Activated CD4-positive, alpha-beta T cell treated with anti-CD3 and anti-CD28 coated beads, Interleukin-10, Interleukin-2, amounts not matched to agents 100 ng/mL and 50 ng/mL, durations not matched to agents 16 hours and 8 hours (primary cell): ENCODE data around the gene DENND6B.

ENCODE experiments used
- DNase-seq: peaks from one replicate; pipeline ENCODE4 v3.0.0-alpha.2; 2020

Gene DENND6B

DNA sequence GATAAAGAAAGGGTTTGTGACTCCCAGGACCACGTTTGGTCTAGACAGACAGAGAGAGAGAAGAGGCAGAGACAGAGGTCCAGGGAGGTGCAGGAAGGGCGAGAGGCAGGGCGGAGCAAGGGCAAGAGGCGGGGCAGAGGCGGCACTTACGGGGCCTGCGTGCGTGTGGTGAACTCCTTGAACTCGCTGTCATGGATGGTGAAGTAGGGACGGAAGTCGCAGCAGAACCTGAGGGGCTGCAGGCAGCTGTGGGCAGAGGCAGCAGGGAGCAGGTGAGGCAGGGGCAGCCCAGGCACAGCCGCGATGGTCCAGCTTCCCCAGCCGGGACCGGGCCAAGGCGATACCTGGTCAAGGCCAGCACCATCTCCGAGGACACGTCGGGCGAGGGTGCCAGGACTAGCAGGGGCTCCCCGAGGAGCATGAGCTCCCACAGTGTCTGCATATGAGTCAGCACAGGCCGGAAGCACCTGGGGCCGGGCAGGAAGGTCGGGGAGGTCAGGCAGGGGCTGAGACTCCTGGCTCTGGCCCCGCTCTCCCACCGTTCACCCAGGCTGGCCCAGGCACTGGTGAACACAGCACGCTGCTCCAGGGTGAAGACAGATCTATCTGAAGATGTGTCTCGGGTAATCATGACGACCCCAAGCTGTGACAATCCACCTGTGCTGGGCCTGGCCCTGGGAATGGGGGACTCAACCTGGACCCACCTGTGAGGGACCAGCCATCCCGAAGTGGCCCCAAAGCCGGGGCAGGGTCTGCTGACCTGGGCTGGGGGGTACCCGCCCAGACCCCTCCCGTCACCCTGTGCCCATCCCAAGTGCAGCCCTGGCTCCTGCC lies 12.1 kb downstream of the DENND6B start:
- peak; percentile 82 for DNase-seq

DNA sequence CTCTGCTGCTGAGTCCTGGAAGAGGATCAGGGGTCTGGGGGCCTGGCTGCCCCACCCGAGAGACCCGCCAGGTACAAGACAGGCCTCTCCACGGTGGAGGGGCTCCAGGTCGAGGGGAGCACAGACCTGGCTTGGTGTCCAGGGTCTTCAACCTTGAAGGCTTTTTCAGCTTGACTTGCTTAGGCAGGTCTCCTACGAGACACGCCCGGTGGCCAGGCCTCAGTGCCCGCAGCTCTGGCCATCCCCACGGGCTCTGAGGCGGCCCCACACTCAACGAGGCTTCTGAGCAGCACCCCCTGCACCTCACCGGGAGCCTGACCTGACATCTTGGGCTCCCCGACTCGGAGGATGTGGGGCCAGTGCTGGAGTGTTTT lies 12.7 kb downstream of the DENND6B start:
- no peak for DNase-seq

DNA sequence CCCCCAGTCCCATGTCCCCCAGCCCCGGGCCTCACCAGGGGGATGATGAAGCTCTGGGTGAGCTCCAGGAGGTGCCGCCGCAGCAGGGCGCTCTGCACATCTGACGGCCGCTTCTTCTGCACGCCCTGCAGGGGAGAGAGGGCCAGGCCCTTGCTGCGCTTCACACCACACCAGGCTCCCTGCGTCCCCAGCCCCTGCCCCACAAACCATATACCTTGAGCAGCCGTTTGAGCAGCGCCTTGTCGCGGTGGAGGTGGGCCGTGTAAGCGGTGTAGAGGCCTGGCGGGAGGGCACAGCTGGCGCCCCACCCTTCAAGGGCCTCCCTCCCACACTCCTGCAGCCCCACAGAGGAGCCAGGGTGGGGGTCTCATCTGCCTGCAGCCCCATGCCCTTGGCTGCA lies 13.2 kb downstream of the DENND6B start:
- no peak for DNase-seq

DNA sequence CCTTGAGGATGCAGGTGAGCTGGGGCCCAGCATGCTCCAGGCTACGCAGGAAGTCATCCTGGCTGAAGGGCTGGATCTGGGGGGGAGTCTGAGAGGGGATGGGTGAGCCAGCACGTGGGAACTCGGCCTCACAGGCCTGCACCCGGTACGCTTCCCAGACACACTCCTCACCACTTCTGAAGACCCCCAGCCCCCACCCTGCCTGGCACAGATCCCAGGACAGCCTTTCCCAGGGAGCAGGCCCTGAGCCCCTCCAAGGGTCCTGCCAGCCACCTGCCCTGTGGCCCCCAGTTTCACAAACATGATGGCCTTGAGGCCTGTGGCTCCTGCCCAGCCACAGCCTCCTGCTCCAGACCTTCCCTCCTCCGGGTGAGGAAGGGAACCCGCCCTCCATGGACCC lies 13.8 kb downstream of the DENND6B start:
- DNase-seq = no peak

DNA sequence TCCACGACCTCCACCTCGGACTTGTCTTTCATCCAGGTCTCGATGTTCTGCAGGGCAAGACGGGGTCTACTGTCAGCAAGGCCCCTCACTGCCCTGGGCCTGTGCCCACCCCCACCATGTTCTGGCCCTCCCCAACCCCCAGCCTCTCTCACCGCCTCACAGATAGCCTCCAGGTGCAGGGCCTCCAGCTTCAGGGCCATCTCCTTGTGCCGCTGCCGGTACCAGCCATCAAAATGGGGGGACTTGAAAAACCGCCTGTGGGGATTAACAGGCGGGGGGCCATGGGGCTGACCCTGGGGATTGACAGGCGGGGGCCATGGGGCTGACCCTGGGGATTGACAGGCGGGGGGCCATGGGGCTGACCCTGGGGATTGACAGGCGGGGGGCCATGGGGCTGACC lies 14.4 kb downstream of the DENND6B start:
- no peak for DNase-seq

DNA sequence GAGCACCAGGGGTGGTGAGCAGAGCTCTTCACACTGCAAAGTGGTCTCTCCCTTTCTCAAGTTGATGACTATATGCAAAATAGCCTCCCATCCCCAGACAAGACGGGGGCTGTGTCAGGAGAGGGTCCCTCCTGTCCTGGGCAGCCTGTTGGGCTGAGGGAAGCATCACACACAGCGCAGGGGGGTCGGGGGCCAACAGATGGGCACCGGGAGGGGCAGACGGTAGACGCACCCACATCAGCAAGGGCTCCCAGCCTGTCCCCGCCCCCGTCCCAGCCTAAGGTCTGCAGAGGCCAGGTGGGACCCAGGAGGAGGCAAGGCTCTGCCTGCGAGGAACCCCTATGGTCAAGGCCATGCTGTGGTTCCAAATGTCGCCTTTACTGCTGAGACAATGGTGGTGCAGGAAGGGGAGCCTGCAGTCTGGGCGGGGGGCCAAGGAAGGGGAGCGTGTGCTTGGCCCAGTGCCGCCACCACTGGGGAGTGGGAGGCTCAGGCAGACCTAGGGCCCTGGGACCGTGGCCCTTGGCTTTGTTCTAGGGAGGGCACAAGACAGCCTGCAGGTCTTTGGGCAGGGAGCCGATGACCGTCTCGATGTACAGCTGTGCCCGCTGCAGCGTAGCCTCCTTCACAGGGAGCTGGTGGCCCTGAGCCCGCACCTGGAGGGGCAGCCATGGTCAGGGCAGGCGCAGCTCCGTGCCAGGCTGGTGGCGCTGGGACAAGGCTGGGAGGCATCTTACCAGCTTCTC lies 15.0 kb downstream of the DENND6B start:
- DNase-seq = no peak

DNA sequence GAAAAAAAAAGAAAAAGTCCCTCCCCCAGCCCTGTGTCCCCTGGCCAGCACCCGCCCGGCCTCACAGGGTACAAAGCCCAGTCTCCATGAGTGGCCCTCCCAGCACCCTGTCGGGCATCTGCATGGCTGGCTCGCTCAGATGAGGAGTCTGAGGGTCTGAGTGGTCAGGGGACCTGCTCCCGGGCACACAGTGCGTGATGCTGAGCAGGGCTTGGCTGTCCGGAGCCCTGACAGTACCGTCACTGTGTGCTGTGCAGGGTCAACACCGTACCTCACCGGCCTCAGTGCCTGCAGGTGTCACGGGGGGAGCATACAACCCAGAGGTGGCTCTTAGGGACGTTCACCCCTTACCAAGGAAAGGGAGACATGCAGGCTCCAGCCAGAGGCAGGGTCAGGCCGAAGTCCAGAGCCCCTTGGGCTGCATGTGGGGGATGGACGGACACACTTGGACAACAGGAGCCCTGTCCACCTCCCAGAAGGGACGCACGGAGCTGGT lies 15.8 kb downstream of the DENND6B start:
- DNase-seq = no peak

DNA sequence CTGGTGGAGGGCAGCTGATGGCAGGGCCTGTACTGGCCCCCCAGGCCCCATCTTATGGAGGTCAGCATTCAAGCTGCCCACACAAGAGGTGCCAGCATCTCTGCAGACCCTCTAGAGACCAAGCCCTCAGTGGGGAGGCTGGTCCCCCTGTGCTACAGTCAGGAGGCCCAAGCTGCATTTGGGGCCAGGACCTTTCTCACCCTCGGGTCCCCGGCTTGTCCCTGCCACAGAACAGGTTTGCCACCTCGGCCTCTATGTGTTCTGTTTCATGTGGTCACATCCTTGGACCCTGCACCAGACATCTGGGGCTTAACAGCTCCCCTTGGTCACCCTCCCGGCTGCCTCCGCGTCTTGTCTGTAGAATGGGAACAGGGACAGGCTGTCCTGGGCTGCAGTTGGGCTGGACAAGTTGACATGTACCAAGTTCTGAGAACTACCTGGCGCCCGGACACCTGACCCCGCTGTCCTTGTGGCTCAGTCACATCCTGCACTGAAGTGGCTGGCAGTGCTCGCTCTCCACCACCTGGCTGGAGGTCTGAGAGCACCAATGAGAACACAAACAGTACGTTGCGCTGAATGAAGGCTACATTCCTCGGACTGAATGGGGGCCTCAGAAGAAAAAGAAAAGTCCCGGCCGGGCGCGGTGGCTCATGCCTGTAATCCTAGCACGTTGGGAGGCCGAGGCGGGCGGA lies 16.6 kb downstream of the DENND6B start:
- no peak for DNase-seq

DNA sequence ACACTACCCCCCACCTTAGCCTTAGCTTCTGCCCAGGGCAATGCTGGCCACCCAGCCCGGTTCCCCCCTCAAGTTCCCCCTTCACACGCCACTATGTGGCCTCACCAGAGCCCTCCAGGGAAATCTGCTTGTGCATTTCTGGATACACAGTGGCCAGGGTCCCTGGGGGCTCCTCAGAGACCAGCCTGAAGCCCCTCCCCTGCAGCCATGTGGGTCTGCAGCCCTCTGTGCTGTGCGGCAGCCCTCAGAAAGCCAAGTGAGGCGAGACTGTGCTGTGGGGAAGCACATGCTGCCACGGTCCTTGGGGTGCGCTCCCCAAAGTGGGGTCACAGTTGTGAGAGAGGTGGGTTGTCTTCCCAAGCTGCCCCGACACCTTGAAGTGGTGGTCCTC lies 17.2 kb downstream of the DENND6B start:
- no peak for DNase-seq

DNA sequence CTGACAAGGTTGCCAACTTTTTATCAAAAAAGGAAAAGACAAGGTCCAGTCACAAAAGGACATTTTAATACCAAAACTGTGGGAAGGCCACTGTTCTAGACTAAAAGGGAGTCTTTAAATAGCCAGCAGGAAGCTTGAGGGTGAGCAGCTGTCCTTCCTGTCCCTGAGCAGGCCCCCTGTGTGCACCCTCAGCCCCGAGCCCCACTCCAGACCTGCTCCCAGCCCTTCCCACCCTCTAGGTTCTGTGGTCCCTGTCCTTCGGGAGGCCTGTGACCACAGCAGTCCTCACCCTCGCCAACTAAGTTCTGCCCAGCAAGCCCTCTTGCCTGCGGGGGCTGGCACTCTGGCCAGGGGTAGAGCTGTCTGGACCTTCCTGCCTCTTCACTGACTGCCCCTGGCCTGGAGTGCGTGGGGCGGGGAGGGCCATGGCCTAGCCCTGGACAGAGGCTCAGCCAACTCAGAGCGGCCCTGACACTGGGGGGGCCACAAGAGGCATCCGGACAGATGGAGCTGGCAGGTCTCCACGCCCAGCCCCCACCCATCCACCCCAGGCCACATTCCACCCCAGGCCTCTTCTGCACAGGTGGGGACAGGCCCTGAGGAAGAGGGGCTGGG lies 17.7 kb downstream of the DENND6B start:
- no peak for DNase-seq

DNA sequence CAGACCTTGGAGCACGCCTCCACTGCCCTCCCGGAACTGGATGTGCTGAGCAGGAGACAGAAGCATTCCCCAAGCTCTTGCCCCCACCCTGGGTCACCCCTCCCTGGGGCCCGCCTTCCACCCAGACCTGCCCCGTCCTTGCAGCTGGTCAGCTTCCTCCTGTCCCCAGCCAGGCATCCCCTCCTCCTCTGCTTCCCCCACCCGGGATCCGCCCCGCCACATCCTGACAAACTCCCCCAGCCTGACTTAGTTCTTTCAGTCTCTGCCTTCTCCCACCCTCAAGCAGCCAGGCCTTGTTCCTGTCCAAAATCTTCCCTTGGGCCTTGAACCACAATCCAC lies 18.2 kb downstream of the DENND6B start:
- DNase-seq = no peak

DNA sequence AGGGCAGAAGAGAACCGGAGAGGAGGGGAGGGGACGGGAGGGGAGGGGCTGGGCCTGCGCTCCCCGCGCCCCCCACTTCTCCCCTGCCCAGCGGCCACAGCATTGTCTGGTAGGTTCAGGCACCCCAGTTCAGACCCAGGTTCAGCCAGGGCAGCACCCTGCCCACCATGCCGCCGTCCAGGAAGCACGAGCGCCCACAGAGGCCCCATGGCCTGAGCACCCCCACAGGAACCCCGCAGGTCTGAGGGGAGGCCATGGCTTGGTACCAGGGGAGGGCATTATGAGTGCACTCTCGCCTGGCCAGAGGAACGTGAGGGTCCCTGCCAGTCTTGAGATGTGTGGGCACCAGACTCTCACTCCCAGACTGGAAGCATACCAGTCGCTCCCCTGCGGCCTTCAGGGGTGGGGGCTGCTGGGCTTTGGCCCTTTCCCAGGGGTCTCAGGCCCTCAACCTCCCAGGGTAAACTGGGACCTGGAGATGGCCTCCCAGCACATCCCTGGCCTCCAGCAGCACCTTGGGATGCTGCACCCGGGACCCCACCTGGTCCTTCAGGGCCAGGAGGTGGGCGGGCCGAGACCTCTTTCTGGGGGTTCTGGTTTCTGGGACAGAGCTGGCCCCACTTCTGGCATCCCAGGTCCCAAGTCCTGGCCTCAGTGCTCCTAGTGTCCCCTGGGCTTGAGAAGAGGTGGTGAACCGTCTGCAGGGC lies 18.8 kb downstream of the DENND6B start:
- DNase-seq = no peak

DNA sequence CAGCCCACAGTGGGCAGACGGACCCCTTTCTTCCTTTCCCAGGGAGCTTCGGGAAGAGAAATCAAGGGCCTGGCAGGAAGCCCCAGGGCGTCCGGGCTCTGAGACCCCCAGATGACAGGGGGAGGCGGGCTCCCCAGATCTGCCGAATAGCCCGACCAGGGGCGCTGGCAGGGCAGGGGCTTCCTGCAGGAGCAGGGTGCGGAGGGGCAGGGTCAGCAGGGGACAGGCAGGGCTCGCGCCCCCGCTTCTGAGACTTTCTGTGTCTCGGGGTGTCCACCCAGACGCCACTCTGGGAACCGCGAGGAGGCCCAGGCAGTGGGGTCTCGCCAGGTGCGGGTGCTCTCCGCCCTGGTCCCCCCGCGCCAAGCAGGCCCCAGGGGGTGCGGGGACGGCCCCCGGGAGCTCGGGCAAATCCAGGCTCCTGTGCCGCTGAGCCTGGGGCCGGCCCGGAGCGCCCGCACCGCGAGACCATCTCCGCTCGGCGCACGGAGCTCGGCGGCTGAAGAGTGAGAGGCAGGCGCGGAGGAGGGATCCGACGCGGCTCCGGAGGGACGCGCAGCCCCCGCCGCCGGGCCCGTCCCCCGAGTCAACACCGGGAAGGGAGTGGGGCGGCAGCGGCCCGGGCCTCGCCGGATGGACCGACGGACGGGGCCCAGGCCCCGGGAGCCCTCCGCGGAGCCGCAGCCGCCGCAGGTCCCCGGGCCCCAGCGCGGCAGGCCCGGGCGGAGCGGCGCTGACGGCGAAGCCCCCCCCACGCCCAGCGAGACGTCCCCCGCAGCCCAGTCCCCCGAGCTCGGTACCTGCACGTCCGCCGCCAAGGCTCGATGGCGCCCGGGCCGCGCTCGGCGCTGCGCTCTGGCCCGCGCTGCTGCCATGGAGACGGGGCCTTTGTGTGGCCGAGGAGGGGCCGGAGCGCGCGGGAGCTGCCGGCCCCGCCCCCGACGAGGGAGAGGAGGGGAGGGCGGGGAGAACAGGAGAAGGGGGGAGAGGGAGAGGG lies 19.8 kb downstream of the DENND6B start, which contains the start of gene PLXNB2:
Gene PLXNB2, minus strand, starts transcription at position 894 of the 997 bp plus-strand sequence. CDS start 17,062 bp downstream, outside the sequence.
- peak; percentile 51 for DNase-seq

DNA sequence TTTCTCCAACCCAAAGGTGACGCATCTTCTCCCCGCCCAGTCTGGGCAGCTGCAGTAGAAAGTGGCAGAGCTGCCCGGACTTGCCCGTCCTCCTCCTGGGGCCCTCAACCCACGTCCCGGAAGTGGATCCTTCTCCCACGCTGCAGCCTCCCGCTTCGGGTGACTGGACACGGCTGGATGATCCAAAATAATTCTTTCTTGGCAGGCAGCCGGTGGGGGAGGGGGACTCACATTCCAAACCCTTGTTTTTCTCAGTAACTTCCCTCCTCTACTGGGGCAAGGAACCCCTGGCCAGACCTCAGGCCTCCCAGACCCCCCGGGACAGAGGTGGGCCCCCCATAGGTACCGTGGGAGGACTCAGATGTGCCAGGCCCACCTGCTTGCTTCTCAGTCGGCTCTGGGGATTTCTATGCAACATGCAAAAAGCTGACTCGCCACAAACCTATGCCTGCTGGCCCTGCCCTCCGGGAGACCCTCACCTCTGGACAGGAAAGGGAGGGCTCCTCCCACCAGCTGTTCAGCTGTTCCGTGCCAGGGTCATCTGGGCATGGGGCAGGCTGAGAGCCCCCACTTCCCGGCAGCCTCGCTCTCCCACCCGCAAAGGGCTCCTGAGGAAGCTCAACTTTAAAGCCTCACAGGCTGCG lies 20.8 kb downstream of the DENND6B start:
- peak; percentile 22 for DNase-seq

DNA sequence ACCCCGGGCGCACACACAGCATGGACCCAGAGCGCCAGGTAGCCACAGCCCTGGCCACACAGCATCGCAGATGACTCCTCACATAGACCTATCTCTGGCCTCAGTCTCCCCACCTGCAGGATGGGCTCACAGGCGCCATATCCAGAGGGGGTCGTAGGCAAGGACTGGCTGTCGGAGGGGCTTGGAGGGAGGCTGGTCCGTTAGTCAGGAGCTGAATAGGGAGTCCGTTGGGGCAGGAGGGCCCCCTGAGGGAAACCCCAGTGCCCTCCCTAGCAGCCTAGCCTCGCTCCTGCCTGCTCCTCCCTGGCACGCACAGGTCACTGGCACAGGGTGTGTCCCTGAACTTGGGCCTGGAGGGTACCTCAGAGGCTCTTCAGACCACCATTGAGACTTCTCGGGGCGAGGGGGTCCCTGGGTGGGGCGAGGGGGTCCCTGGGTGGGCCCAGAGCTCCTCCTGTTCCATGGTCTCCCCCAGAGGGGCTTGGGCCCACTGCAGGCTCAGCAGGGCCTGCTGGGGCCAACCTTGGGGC lies 21.4 kb downstream of the DENND6B start:
- DNase-seq = no peak

DNA sequence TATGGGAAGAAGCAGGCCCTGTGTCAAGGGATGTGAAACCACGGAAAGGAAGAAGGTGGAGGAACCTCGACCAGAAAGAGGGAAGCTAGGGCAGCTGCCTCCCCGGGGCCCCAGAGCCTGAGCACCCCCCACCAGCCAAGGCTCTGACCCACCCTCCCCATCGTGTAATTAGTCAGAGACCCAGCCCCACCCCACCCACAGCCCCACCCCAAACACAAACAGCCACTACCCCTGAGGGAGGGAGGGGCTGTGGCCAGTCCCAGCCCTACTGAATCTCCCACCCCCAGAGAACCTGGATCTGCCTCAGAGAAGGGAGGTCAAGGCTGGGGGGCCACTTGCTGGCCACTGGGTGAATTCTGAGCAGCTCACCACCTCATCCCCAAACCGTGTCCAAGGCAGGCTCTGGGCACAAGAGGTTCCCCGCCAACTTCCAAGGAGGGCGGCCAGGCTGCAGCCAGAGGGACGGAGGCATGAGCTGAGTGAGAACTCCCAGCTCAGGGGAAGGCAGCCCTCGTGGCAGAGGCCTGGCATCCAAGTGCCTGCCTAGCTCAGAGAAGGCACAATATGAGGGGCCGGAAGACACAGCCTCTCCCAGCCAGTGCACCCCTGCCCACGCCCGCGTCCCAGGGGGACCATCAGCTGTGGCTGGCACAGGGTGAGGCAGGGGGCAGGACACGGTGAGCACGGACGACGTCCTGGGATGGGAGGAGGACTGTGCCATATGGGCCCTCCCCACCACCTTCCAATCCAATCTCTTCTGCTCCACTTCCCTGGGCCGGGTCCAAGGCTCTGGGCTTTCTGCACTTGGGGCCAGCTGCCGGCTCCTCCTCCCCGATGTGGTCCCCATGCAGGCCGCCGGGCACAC lies 22.1 kb downstream of the DENND6B start:
- no peak for DNase-seq

DNA sequence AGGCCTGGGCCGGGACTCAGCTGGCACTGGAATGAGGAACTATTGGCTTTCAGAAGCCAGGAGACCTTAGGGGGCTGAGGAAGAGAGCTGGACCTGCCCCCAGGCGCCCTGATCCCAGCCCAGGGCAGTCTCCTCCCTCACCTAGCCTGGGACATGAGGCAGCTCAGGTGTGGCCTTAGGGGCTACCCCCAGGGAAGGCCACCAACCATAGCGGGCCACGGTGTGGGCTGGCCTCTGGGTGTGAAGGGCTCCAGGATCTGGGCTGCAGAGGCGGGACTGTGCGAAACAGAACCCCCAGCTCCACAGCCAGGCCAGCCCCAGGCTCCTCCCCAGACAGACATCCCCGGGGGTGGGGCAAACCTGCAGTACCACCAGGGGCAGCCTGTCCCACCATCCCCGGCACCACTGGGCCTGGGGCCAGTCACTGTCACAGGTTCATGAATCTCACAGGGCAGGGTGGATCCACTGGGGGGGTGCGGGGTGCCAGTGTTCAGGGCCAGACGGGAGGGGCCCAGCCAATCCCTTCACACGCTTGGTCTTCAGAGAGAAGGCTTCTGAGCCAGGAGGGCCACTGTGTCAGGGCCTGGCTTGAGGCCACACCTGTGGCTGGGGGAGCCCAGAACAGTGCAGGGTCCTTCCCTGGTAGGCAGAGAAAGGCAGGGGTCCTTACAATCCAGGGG lies 22.8 kb downstream of the DENND6B start:
- no peak for DNase-seq

DNA sequence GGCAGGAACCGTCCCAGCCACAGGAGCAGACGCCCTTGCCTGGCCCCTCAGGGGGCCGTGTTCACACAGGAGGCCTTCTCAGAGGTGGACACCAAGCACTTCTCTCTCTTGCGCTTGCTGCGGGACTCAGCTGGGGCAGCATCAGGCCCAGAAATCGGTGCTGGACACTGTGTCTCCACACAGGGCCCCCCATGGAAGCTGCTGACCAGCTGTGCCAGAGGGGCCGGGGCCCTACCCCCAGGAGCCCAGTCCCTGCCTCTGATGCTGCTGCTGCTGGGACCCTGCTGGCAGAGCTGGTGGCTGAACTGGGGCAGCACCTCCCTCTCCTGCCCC lies 23.3 kb downstream of the DENND6B start:
- DNase-seq = no peak

DNA sequence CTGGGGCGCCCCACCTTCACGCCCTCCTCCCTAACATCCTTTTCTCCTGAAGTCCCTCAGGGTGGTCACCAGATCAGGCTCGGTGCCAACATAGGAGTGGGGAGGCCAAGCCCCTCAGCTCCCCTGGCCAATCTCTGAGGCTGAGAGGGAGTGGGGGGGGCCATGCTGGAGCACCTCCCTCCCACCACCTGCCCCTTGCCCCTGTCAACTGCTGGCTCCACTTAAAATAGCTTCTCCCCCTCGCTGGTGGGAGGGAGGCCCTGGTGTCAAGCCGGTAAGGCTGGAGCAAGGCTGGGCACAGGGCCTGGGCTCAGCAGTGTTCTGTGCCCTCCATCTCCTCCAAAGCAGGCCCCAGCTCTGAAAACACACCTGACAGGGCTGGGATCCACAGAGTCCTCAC lies 24.2 kb downstream of the DENND6B start:
- no peak for DNase-seq
